ENCODE measurements around the gene CNTN4. TPM values are rescaled to one million over a fixed set of nuclear protein-coding genes. Genes with fewer than 3 reads are reported as not detected.

The CNTN4 gene
- total and polyA plus RNA-seq, 2 experiments from 2014 or later: 0.91 to 4.0 TPM

- TF ChIP-seq ZNF462 (CRISPR knock-in tag; IDR thresholded peaks at IDR 0.05): no peak
Observed at GRCh38 chr3:2823437-2824211, 725.0 kb downstream of the CNTN4 start (continued).

- ATAC-seq (no peak), DNase-seq (ENCODE audit: low spot score) (no peak)
- Histone ChIP-seq H3F3A (replicated peaks; ENCODE audit: low read depth) (no peaks in the 10 kb centered on the region), H3K9me2 (ENCODE audit: insufficient read depth) (no peaks in the 10 kb centered on the region; the same call in 1 of the 2 replicates), H2AFZ (no peak overlapping the region), H3K27ac (ENCODE audit: low read depth) (no peak overlapping the region), H4K20me1 (replicated peaks; ENCODE audit: insufficient read depth) (no peaks in the 10 kb centered on the region), H3K4me1 (ENCODE audit: insufficient read depth) (no peaks in the 10 kb centered on the region), H3K27me3 (ENCODE audit: insufficient read depth) (no peaks in the 10 kb centered on the region), H3K4me2 (no peak overlapping the region), H3K36me3 (ENCODE audit: insufficient read depth) (no peaks in the 10 kb centered on the region), H3K79me2 (replicated peaks; ENCODE audit: insufficient read depth) (no peaks in the 10 kb centered on the region), H3K4me3 (no peak overlapping the region)
- Mint-ChIP-seq H3K4me1 (no peaks in the 10 kb centered on the region), H3K27ac (no peak overlapping the region), H3K27me3 (ENCODE audit: insufficient read depth, low read depth, poor library complexity) (no peaks in the 10 kb centered on the region), H3K9me3 (peaks cover 96% of the 10 kb centered on the region), H3K36me3 (ENCODE audit: low read depth) (peaks cover 28% of the 10 kb centered on the region), H3K4me3 (no peak overlapping the region)
- TF ChIP-seq ZNF331 (CRISPR knock-in tag; IDR thresholded peaks at IDR 0.05; ENCODE audit: low read depth) (no peak), ZNF462 (CRISPR knock-in tag; IDR thresholded peaks at IDR 0.05) (no peak), CREB1 (CRISPR knock-in tag; IDR thresholded peaks at IDR 0.05; ENCODE audit: low read depth) (no peak), EZH2 (IDR thresholded peaks at IDR 0.05; ENCODE audit: low read depth, unreplicated experiment) (no peak), ZNF114 (CRISPR knock-in tag; IDR thresholded peaks at IDR 0.05) (no peak), ETS1 (IDR thresholded peaks at IDR 0.05) (no peak), EZH2phosphoT487 (IDR thresholded peaks at IDR 0.05; ENCODE audit: unreplicated experiment) (no peak), JUNB (IDR thresholded peaks at IDR 0.05; ENCODE audit: unreplicated experiment) (no peak)
Observed at GRCh38 chr3:2826036-2826435, 727.4 kb downstream of the CNTN4 start.

Data from GM23338 (cell line).